WTC11 (cell line): Measurements from ENCODE around the gene F8A2.

Experiments used
- ATF1 ChIP-seq: sonication (generic); formaldehyde crosslinking; IDR thresholded peaks from 2 replicates; pipeline ENCODE4 v1.8.1; 2023; ENCODE audit warnings: mild to moderate bottlenecking, moderate library complexity, missing genetic modification reagents
- CREM ChIP-seq: sonication (generic); formaldehyde crosslinking; IDR thresholded peaks from 2 replicates; pipeline ENCODE4 v1.8.1; 2022; ENCODE audit warnings: mild to moderate bottlenecking, missing genetic modification reagents, moderate library complexity
- FOXJ3 ChIP-seq: sonication (generic); formaldehyde crosslinking; IDR thresholded peaks from 2 replicates; pipeline ENCODE4 v1.9.0; 2021; ENCODE audit warnings: missing genetic modification reagents, mild to moderate bottlenecking, borderline replicate concordance
- ZBTB21 ChIP-seq: sonication (generic); formaldehyde crosslinking; IDR thresholded peaks from 2 replicates; pipeline ENCODE4 v1.8.1; 2023; ENCODE audit warnings: mild to moderate bottlenecking, missing genetic modification reagents, borderline replicate concordance
- TF ChIP-seq, protein P1 (sequence below): fragments of 200-600 bp; IDR thresholded peaks from 2 replicates; pipeline ENCODE4 v1.8.0; 2022; ENCODE audit warnings: antibody characterized with exemption
- TF ChIP-seq, protein P2 (sequence below): sonication (generic); formaldehyde crosslinking; IDR thresholded peaks from 2 replicates; pipeline ENCODE4 v1.8.0; 2023; ENCODE audit warnings: missing genetic modification reagents, mild to moderate bottlenecking, borderline replicate concordance

- TF ChIP-seq ZBTB21 (CRISPR knock-in tag), result no peak
- TF ChIP-seq ATF1 (CRISPR knock-in tag), result no peak
- TF ChIP-seq, protein P1, sequence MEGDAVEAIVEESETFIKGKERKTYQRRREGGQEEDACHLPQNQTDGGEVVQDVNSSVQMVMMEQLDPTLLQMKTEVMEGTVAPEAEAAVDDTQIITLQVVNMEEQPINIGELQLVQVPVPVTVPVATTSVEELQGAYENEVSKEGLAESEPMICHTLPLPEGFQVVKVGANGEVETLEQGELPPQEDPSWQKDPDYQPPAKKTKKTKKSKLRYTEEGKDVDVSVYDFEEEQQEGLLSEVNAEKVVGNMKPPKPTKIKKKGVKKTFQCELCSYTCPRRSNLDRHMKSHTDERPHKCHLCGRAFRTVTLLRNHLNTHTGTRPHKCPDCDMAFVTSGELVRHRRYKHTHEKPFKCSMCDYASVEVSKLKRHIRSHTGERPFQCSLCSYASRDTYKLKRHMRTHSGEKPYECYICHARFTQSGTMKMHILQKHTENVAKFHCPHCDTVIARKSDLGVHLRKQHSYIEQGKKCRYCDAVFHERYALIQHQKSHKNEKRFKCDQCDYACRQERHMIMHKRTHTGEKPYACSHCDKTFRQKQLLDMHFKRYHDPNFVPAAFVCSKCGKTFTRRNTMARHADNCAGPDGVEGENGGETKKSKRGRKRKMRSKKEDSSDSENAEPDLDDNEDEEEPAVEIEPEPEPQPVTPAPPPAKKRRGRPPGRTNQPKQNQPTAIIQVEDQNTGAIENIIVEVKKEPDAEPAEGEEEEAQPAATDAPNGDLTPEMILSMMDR, result no peak
- no peak for TF ChIP-seq CREM
- TF ChIP-seq FOXJ3 (CRISPR knock-in tag), result no peak
- TF ChIP-seq, protein P2, sequence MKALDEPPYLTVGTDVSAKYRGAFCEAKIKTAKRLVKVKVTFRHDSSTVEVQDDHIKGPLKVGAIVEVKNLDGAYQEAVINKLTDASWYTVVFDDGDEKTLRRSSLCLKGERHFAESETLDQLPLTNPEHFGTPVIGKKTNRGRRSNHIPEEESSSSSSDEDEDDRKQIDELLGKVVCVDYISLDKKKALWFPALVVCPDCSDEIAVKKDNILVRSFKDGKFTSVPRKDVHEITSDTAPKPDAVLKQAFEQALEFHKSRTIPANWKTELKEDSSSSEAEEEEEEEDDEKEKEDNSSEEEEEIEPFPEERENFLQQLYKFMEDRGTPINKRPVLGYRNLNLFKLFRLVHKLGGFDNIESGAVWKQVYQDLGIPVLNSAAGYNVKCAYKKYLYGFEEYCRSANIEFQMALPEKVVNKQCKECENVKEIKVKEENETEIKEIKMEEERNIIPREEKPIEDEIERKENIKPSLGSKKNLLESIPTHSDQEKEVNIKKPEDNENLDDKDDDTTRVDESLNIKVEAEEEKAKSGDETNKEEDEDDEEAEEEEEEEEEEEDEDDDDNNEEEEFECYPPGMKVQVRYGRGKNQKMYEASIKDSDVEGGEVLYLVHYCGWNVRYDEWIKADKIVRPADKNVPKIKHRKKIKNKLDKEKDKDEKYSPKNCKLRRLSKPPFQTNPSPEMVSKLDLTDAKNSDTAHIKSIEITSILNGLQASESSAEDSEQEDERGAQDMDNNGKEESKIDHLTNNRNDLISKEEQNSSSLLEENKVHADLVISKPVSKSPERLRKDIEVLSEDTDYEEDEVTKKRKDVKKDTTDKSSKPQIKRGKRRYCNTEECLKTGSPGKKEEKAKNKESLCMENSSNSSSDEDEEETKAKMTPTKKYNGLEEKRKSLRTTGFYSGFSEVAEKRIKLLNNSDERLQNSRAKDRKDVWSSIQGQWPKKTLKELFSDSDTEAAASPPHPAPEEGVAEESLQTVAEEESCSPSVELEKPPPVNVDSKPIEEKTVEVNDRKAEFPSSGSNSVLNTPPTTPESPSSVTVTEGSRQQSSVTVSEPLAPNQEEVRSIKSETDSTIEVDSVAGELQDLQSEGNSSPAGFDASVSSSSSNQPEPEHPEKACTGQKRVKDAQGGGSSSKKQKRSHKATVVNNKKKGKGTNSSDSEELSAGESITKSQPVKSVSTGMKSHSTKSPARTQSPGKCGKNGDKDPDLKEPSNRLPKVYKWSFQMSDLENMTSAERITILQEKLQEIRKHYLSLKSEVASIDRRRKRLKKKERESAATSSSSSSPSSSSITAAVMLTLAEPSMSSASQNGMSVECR (CRISPR knock-in tag), result no peak
Observed at GRCh38 chrX:155389634-155390033, 7.7 kb downstream of the F8A2 start.
